ENCODE measurements around the gene MEA1.
"Not testable (repeated sequence)": the region's sequence is repeated elsewhere in the genome, so short reads cannot be mapped to it uniquely, and the experiment has no call there.

MEA1 gene

DNA sequence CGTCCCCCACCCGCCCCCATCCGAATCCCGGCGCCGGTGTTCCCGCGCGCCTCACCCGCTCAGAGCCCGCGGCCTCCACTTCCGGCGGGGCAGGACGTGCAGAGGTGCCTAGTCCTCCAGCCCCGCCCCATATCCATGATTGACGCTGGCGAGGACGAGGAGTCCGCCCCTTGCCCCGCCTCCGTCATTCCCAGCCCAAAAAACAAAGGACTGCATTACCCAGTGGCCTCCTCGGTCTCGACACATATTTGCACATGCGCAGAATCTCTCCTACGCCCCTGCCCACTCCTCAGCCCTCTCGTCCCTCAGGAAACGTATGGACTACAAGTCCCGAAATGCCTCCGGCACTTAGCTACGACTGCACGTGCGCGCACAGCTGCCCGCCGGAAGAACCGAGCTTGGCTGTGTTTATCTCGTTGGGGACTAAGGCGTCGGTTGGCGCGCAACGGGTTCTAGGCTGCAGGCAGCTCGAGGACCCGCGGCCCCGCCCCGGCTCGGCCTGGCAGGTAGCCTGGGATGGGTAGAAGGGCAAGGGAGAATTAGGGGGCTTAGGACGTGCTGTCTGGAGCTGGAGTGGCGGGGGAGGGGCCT lies at the start of gene MEA1, which contains the start of gene KLHDC3:
Gene MEA1 (minus strand): TSS at position 104 of the 591 bp plus-strand sequence. CDS start 133 bp downstream, outside the sequence.
Gene KLHDC3 (plus strand): TSS at position 407 of the 591 bp plus-strand sequence. CDS start 2,944 bp downstream, outside the sequence.
- DNase-seq: peak; percentile 99

DNA sequence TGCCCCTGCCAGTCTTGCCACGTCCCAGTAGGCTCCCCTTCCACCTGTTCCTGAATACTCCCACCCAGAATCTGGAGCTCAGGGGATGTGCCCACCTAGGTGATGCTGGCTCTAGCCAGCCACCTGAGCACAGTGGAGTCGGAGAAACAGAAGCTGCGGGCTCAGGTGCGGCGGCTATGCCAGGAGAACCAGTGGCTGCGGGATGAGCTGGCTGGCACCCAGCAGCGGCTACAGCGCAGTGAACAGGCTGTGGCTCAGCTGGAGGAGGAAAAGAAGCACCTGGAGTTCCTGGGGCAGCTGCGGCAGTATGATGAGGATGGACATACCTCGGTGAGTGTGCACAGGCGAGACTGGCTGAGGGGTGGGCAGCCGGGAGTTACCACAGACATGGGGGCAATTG lies 49.1 kb upstream of the MEA1 start:
- DNase-seq: no peak

DNA sequence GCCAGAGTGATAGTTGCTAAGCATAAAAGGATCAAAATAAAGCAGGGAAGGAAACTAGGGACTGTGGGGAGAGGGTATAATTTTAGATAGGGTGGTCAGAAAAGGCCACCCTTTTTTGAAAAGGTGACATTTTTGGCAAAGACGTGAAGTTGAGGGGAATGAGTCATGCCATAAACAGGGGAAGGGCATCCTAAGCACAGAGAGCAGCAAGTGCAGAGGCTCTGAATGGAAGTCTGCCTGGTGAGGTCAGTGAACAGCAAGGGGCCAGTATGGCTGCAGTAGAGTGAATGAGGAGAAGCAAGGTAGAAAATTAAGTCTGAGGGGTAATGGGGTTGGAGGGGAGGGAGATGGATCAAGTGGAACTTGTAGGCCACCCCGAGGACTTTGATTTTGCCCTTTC lies 48.1 kb upstream of the MEA1 start:
- DNase-seq: no peak

DNA sequence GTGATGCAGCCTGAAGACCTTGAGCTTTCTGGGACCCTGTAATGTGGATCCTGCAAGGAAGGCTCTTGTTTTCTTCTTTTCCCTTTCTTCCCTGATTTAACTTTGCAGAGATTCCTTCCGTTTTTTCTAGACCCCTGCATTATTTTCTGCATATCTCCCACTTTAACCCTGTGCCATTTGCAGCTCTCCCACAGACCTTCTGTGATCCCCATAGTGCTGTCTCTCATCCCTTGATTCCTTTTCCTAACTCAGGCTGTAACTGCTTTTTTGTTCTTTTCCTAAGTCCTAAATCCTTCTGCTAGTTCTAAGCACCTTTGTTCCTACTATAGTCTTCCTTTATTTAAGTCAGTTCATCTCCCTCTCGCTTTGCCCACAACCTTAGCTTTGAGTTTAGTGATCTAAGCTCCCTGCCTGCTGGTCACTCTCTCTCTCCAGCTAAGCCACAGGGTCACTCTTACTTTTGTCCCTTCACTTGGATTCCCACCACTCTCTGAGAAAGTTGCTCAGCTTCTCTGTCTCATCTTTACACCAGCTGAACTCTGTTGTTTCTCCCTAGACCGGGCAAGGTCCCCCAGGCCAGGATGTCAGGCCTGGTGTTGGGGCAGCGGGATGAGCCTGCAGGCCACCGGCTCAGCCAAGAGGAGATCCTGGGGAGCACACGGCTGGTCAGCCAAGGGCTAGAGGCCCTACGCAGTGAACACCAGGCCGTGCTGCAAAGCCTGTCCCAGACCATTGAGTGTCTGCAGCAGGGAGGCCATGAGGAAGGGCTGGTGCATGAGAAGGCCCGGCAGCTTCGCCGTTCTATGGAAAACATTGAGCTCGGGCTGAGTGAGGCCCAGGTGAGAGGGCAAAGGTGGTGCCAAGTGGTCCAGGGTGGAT lies 47.2 kb upstream of the MEA1 start:
- no peak for DNase-seq

DNA sequence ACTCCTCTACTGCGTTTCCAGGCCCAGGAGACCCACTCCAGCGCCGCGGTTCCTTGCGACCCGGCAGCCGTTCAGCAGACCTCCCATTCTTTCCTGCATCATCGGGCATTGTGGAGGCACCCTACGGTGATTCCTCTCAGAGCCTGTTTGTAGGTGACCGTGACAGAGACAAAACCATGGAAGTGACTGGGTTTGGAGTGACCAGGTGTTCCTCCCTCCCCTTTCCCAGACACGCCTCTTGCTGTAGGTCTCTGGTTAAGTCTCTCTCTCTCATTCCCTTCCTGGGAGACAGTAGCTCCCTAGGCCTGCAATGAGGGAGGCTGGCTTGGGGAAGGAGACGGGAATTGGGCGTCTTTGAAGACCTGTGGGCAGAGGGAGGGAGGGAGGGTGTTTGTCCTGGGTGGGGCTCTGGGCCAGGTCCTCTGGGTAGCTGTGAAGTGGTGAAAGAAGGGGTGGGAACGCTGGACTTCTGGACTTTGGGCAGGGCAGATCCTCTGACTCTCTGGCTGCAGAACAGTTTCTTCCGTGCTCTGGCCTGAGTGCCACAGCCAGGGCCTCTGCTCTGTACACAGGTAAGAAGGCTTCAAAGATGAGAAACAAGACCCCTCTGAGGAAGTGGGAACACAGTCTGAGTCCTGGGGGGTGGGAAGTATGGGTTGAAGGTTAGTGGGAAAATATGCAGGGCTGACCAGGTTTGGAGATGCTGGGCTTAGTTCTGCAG lies 46.4 kb upstream of the MEA1 start:
- DNase-seq: peak; percentile 41

DNA sequence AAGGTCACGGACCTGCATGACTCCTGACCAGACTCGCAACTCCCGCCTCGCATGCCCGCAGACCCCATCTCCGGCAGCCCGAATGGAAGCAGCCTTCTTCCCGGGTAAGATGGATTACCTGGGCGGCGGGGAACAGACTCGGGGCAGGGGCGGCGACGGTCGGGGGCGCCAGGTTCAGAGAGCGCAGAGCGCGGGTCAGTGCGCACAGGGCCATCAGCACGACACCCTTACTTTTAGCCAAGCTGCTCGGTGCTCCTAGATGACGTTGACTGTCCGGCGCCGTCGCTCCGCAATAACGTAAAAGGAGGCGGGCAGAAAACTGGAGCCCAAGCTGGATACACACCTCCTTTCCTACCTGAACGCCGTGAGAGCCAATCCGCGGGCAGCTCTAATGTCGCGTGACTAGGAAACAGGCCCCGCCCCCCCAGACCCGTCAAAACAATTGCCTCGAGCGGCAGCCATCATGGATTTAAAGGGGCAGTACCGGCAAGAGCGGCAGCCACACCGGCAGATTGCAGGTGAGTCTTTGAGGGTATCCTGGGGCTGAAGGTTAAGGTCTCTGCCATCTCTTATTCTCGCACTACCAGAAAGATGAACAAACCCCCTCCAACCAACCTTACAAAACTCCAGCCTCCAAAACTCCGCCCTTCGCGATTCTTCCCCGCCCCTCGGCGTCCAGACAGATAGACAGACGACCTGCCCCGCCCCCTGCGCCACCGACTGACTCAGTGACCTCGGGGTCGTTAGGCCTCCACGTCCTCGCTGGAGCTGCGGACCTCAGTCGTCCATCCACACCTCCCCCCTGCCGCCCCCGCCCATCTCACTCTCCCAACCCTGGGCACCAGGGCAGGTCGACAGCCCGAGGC lies 45.7 kb upstream of the MEA1 start, which contains the start of the genes KLC4 and MRPL2:
Gene KLC4 (plus strand): TSS at position 464 of the 866 bp plus-strand sequence. CDS start 1,705 bp downstream, outside the sequence.
Gene MRPL2 (minus strand): TSS at position 267 of the 866 bp plus-strand sequence. CDS start 53 bp downstream, at position 214.
- DNase-seq: peak; percentile 97

DNA sequence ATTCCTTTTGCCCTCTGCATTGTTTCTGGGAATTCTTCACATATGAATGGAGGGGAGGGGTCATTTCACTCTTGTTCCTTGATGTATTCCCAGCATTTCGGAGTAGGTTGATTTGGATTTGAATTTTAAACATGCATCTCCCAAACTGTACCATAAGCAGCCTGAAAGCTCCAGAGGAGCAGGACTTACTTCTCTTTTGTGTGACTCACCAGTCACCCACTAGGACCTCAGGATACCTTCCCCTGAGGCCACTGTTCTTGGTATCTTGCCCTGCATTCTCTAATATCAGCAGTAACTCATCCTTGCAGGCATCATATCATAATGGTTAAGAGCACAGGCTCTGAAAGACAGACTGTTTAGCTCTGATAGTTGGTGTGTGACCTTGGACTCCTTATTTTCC lies 44.8 kb upstream of the MEA1 start:
- no peak for DNase-seq

DNA sequence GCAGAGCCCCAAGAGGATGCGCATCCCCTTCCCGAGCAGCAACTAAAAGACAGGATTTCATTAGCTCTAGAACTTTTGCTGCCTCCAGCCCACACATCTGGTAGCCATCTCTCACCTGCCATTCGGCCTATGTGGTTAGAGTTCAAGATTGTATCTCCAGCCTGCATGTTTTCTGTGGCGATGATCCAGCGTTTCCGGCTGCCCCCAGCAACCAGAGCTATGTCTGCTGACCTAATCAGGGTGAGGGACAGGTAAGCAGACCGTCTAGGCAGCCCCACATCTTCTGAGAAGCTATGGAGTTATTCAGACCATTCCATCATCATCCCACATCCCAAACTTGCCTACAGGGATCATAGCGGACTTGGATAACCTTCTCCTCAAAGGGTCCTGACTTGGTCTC lies 42.2 kb upstream of the MEA1 start:
- DNase-seq: no peak

DNA sequence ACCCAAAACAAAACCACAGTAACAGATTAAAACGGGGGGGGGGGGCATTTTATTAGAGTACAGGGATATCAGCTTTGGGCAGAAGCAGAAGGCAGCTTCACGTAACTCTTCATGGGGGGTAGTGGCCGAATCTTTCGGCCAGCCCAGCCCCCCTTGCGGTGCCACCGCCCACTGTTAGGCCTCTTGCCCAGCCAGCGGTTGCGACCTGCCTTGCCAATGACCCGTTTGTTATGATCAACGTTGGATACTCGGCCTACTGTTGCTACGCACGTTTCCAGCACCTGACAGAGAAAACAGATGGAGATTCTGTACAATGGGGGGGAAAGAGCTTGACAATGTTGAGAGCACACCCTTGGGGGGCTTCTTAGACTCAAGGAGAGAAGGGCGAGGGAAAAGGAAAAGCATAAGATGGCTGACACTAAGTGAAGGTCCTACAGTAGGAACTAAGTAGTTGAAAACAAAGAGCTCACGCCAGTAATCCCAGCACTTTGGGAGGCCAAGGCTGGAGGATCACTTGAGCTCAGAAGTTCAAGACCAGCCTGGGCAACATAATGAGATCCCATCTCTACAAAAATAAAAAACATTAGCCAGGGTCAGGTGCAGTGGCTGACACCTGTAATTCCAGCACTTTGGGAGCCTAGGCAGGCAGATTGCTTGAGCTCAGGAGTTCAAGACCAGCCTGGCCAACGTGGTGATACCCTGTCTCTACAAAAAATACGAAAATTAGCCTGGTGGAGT lies 40.6 kb upstream of the MEA1 start:
- no peak for DNase-seq

DNA sequence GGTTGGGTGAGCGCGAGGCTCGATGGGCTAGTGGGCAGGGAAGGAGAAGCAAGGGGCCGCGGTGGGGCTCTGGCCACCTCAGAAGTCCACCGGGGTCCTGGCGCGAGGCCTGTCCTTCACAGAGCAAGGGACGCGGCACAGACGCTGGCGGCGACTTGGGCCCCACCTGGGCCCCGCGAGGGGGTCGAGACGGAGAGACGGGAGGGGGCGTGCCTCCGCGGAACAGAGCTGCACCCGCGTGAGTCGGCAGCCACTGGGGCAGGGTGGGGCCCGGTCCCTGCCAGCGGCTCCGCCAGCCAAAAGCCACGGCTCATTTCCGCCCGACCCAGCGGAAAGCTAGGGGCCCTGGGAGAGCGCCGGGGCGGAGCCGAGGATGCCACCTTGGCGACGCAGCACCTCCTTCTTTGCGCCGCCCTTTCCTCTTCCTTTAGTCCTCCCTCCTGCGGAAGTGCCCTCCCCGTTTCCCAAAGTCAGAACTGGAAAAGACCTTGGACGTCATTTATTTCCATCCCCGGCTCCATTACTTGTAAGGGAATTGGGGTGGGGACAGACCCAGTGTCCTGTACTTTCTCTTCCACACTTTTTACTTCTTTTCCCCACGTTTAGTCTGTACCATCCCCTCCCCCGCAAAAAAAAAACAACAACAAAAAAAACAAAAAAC lies 39.9 kb upstream of the MEA1 start, which contains the start of gene CUL7:
Gene CUL7 (minus strand): TSS at position 307 of the 661 bp plus-strand sequence. CDS start 1,063 bp downstream, outside the sequence.
- DNase-seq: peak; percentile 95

DNA sequence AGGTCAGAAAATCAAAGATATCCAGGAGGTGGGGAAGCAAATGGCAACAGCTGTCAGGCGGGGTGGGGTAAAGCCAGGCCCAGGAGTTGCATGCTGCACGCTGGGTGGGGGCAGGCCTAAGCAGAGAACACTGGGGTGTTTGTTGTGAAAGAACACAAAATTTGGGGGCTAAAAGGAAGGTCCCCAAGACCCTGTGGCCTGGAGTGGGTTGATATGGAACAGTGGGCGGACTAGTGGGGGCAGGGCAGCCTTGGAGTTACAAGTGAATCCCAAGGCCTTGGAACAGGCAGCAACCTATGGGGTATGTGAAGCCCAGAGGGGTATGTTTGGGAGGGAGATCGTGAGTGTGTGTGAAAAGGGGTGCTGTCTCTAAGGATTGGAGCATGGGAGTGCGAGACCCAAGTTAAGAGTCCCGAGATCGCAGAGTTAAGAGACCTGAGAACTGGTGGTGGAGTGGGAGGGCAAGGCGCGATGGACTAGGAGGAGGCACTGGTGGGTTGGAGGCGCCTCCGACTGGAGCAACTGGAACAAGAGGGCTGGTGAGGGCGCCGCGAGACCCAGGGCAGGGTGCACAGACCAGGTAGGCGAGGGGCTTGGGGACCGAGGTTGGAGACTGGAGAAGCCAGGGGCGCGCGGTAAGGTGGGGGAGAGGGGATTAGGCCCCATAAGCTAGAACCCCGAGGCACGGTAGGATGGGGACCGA lies 39.2 kb upstream of the MEA1 start:
- DNase-seq: peak; percentile 23

DNA sequence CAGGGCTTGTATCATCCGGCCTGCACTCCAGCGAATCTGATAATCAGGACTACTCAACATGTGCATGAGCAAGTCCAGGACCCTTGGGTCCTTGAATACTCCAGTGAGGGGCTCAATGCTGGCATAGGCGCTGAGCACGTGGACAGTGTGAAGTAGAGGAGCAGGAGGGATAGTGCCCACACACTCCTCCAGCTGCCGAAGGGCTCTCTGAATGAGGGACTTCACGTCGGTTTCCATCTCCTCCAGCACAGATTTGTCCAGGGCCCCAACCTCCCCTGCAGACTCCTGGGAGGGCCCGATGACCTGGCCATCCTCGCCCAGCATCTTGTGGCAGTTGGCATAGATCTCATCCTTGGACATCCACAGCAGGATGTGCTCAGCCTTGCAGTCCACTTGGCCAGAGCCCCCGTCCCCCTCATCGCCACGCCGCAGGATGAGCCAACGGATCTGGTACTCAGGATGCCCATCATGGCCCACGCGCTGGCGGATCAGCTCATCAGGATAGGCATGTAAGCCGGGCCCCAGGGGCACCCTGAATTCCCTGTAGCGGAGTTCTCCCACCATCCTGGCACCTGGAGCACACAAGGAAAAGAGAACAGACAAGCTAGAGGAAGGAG lies 38.6 kb upstream of the MEA1 start:
- DNase-seq: no peak

DNA sequence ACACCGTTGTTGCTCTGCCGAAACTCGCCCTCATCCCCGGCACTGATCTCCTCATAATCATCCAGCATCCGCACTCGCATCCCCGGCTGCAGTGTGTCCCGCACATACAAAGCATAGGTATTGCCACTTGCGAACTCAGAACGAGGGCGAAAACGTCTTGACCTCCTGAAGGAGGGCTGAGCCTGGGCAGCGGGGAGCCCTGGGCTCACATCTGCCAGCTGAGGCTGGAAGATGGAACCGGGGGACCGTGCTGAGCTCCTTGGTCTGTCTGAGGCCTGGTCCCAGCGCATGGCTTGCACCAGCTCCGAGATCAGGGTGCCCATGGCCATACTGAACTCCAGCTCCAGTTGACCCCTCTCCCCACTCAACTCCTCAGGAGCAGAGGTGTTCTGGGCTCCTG lies 37.2 kb upstream of the MEA1 start:
- no peak for DNase-seq

DNA sequence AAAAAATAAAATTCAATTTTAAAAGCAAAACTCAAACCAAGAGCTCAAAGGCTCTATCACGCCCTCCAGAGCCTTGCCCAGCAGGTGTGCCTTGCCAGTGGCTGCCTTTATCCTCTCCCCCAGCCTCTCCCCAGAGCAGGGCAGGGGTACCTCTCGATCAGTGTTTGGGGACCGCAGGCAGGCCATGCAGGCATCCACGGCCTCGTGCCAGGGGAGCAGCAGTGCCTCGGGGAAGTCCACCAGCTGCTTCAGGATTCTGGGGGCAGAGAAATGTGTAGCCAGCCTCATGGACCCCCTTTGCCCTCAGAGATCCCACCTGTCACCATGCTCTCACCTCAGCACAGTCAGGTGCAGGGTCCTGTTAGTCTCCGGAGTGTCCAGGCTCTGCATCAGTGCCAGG lies 34.3 kb upstream of the MEA1 start:
- DNase-seq: no peak

DNA sequence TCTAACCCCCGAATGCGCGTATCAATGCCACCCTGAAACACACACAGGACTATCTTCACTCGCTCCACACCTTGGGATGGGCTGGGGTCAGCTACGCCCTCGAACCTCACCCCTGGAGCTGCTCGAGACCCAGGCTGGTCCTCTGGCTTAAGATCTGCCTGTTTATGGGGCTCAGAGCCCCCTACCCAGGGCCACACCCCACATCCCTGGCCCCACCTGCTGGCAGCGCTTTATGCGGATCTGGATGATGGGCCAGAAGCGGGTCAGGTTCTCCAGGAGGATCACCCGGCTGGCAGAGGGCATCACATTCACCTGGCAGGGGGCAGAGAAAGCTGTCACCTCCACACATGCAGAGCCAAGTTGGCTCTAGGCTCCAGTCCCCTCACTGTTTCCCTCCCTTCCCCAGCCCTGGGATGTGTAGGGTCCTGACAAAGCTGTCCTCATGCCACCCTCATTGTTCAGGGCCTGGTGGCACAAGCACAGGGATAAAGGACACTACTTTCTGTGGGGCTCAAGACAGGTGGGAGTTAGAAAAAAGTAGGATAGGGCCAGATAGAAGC lies 31.7 kb upstream of the MEA1 start:
- DNase-seq: no peak

DNA sequence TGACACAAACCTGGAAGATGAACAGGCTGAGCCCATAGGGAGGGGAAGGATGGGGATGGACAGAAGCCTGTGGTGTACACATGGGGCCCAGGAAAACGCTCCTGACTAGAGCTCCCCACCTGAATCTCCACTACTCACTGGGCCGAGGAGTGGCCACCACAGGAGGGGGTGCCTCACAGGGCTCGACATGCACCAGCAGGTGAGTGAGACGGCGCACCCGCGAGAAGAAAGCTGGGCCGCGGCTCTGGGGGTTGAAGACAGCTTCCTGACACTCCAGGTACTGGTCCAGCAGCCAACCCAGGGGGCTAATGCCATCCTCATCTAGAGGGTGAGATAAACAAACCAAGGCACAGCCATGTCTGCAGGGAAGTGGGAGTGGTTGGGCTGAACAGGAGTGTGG lies 29.6 kb upstream of the MEA1 start:
- no peak for DNase-seq

DNA sequence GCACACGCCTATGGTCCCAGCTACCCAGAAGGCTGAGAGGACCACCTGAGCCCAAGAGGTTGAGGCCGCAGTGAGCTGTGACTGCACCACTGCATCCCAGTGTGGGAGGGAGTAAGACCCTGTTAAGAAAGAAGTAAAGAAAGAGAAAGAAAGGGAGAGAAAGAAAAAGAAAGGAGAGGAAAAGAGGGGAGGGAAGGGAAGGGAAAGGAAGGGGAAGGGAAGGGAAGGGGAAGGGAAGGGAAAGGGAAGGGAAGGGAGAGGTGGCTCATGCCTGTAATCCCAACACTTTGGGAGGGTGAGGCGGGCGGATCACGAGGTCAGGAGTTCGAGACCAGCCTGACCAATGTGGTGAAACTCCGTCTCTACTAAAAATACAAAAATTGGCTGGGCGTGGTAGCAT lies 27.7 kb upstream of the MEA1 start:
- not testable (repeated sequence) for DNase-seq

DNA sequence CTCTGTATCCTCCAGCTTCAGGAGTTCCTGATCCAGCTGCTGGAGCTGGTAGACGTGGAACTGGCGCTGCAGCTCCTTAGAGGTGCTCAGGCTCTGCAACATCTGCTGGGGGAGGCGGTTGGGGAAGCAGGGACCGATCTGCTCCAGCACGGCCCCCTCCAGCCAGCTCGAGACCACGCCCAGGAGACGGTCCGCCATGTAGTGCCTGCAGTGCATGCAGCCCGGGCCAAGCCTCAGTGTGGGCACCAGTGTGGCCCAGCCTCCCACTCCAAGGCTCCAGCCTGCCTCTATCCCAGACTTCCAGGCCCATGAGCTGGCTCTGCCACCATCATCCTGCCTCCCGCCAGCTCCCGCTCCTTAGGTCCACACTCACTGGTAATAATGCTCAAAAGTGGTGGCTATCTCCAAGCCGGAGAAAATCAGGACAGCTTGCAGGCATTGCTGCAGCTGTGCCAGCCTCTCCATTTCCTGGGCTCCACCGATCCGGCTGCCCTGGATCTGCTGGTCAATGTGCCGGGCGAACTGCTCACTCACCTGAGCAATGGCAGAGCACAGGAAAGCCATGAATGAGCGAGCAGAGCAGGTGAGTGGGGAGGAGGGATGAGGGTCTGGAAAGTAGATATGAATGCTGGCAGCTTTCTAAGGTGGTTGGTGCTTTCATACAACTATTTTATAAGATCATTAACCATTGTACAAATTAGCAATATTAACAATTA lies 27.0 kb upstream of the MEA1 start:
- no peak for DNase-seq

DNA sequence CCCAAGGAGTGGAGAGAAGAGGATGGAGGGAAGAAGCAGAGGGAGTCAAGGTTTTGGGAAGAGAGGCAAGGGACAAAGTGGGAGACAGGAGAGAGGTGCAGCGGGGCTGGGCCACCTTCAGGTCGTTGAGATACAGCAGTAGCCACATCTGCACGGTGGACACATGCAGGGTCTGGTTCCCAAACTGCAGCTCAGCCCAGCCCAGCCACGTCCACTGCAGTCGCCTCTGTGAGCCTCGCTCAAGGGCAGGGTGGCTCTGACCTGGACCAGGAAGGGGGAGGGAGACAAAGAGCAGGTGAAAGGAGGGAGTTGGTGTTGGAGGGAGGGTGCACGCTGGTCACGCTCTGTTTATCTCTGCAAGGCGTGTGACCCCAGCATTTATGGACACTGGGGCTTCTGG lies 25.0 kb upstream of the MEA1 start:
- DNase-seq: no peak
